PC-3 (cell line): ENCODE measurements around the gene CYP19A1. TPM values are rescaled to one million over a fixed set of nuclear protein-coding genes. Genes with fewer than 3 reads are reported as not detected.

Experiments used
- ATAC-seq: fragments of 200-7000 bp; cut with Tn5 transposase; 2 replicates; pipeline ENCODE4 v1.9.1; 2020; ENCODE audit warnings: mild to moderate bottlenecking, moderate library complexity
- BruUV-seq: library from RNA; stranded (reverse); fragments of 400-500 nt; replicated peaks from 2 replicates; lab custom pipeline; 2021; lab: Mats Ljungman, UMichigan
- CTCF ChIA-PET: fragments of 300-600 bp; sonication (Branson Sonifier 250); formaldehyde crosslinking; loops from one replicate; lab custom pipeline; 2022; ENCODE audit warnings: antibody characterized with exemption; lab: Charles Lee
- POLR2A ChIA-PET: fragments of 300-600 bp; sonication (Branson Sonifier 250); formaldehyde crosslinking; loops from one replicate; lab custom pipeline; 2022; ENCODE audit warnings: antibody characterized with exemption; ENCODE audit not compliant: unreplicated experiment; lab: Charles Lee
- DNase-seq: peaks from one replicate; pipeline ENCODE4 v3.0.0-alpha.2; 2015
- H2AFZ ChIP-seq: fragments of 300-600 bp; sonication (generic); 2 replicates; pipeline ENCODE4 v1.6.0; 2016; ENCODE audit warnings: antibody characterized with exemption, low read length
- H3F3A ChIP-seq: fragments of 300-600 bp; sonication (generic); one replicate; pipeline ENCODE4 v1.6.0; 2017; ENCODE audit warnings: antibody characterized with exemption, low read length, control low read depth, mild to moderate bottlenecking; ENCODE audit not compliant: unreplicated experiment
- H3K27ac ChIP-seq: fragments of 300-600 bp; sonication (generic); 2 replicates; pipeline ENCODE4 v1.5.1; 2016; ENCODE audit warnings: mild to moderate bottlenecking, low read length
- H3K27me3 ChIP-seq: fragments of 300-600 bp; sonication (generic); 2 replicates; pipeline ENCODE4 v1.6.1; 2016; ENCODE audit warnings: low read length, mixed read lengths
- H3K36me3 ChIP-seq: fragments of 300-600 bp; sonication (generic); 2 replicates; pipeline ENCODE4 v1.6.1; 2016; ENCODE audit warnings: low read depth, mixed run types, low read length, mixed read lengths
- H3K4me1 ChIP-seq: fragments of 300-600 bp; sonication (generic); 2 replicates; pipeline ENCODE4 v1.5.1; 2016; ENCODE audit warnings: low read length; ENCODE audit not compliant: insufficient read depth
- H3K4me2 ChIP-seq: fragments of 300-600 bp; sonication (generic); 2 replicates; pipeline ENCODE4 v1.6.0; 2016; ENCODE audit warnings: low read length
- H3K4me3 ChIP-seq: fragments of 300-600 bp; sonication (generic); 2 replicates; pipeline ENCODE4 v1.5.1; 2016; ENCODE audit warnings: mild to moderate bottlenecking, low read length, mixed read lengths
- H3K79me2 ChIP-seq: fragments of 300-600 bp; sonication (generic); 2 replicates; pipeline ENCODE4 v1.6.1; 2017; ENCODE audit warnings: low read length, mixed read lengths
- H3K9ac ChIP-seq: fragments of 300-600 bp; sonication (generic); 2 replicates; pipeline ENCODE4 v1.6.0; 2016; ENCODE audit warnings: mild to moderate bottlenecking, low read length
- H3K9me2 ChIP-seq: fragments of 300-600 bp; sonication (generic); replicated peaks from 2 replicates; pipeline ENCODE4 v1.6.1; 2016; ENCODE audit warnings: mixed run types, low read length, mixed read lengths
- H3K9me3 ChIP-seq: fragments of 300-600 bp; sonication (generic); 2 replicates; pipeline ENCODE4 v1.6.1; 2016; ENCODE audit warnings: low read length, mixed read lengths
- H4K20me1 ChIP-seq: fragments of 300-600 bp; sonication (generic); 2 replicates; pipeline ENCODE4 v1.6.1; 2016; ENCODE audit warnings: low read length, mixed read lengths
- EZH2 ChIP-seq: fragments of 300-600 bp; sonication (generic); IDR thresholded peaks from one replicate; pipeline ENCODE4 v1.6.1; 2017; ENCODE audit warnings: antibody characterized with exemption, mild to moderate bottlenecking, low read length; ENCODE audit not compliant: unreplicated experiment
- EZH2phosphoT487 ChIP-seq: fragments of 300-600 bp; sonication (generic); IDR thresholded peaks from 2 replicates; pipeline ENCODE4 v1.6.1; 2018; ENCODE audit warnings: mild to moderate bottlenecking, antibody characterized with exemption, low read length, borderline replicate concordance
- intact Hi-C: fragments of 100-400 bp; cut with micrococcal nuclease; formaldehyde crosslinking; loops from 2 replicates; pipeline ENCODE4 v1.9.0; 2023
- total RNA-seq: library from RNA; depleted of rRNA; stranded (reverse); fragments of >200 nt; gene quantifications from 2 replicates; pipeline ENCODE4 v1.2.3, GENCODE V29; 2014
- TF ChIP-seq, protein P1 (sequence below): fragments of 300-600 bp; sonication (generic); conservative IDR thresholded peaks from 2 replicates; pipeline ENCODE4 v1.5.1; 2017; ENCODE audit warnings: antibody characterized with exemption, low read depth, mild to moderate bottlenecking, low read length

Gene CYP19A1
- total RNA-seq, 1 experiment from 2014 or later = not detected

- intact Hi-C loops = no loop called here
Measured at GRCh38 chr15:51346136-51346535, 7.7 kb upstream of the CYP19A1 start.

GRCh38 chr15:51343466-51343865, 5.1 kb upstream of the CYP19A1 start:
- Histone ChIP-seq H3K36me3 (no peaks in the 10 kb centered on the region), H3K4me1 (no peaks in the 10 kb centered on the region), H3K4me3 (no peak overlapping the region), H3K9me3 (no peaks in the 10 kb centered on the region), H3K27me3 (no peaks in the 10 kb centered on the region), H3K4me2 (no peak overlapping the region), H2AFZ (no peak overlapping the region), H3K9me2 (no peaks in the 10 kb centered on the region), H4K20me1 (no peaks in the 10 kb centered on the region), H3K79me2 (no peaks in the 10 kb centered on the region), H3K27ac (no peak overlapping the region), H3F3A (no peaks in the 10 kb centered on the region), H3K9ac (no peak overlapping the region)
- POLR2A ChIA-PET = no interaction called here
- intact Hi-C loops = no loop called here
- no peak for ATAC-seq
- no peak for DNase-seq
- CTCF ChIA-PET = no interaction called here
- BruUV-seq = no TSS peak
- TF ChIP-seq EZH2phosphoT487 (no peak), EZH2 (no peak)
- TF ChIP-seq, protein P1, sequence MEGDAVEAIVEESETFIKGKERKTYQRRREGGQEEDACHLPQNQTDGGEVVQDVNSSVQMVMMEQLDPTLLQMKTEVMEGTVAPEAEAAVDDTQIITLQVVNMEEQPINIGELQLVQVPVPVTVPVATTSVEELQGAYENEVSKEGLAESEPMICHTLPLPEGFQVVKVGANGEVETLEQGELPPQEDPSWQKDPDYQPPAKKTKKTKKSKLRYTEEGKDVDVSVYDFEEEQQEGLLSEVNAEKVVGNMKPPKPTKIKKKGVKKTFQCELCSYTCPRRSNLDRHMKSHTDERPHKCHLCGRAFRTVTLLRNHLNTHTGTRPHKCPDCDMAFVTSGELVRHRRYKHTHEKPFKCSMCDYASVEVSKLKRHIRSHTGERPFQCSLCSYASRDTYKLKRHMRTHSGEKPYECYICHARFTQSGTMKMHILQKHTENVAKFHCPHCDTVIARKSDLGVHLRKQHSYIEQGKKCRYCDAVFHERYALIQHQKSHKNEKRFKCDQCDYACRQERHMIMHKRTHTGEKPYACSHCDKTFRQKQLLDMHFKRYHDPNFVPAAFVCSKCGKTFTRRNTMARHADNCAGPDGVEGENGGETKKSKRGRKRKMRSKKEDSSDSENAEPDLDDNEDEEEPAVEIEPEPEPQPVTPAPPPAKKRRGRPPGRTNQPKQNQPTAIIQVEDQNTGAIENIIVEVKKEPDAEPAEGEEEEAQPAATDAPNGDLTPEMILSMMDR = no peak

More at GRCh38 chr15:51346136-51346535, 7.7 kb upstream of the CYP19A1 start:
- Histone ChIP-seq H3K27ac (no peak overlapping the region), H3K79me2 (no peaks in the 10 kb centered on the region), H2AFZ (no peak overlapping the region), H3K4me1 (no peaks in the 10 kb centered on the region; the same call in none of the 2 replicates), H4K20me1 (no peaks in the 10 kb centered on the region), H3F3A (no peaks in the 10 kb centered on the region), H3K9me3 (no peaks in the 10 kb centered on the region), H3K9me2 (no peaks in the 10 kb centered on the region), H3K4me2 (no peak overlapping the region), H3K4me3 (no peak overlapping the region), H3K9ac (no peak overlapping the region), H3K36me3 (no peaks in the 10 kb centered on the region), H3K27me3 (no peaks in the 10 kb centered on the region)
- CTCF ChIA-PET = no interaction called here
- TF ChIP-seq, protein P1 = no peak
- TF ChIP-seq EZH2phosphoT487 = no peak
- no peak for TF ChIP-seq EZH2
- ATAC-seq = no peak
- POLR2A ChIA-PET = no interaction called here
- no TSS peak for BruUV-seq
- DNase-seq = no peak

DNA sequence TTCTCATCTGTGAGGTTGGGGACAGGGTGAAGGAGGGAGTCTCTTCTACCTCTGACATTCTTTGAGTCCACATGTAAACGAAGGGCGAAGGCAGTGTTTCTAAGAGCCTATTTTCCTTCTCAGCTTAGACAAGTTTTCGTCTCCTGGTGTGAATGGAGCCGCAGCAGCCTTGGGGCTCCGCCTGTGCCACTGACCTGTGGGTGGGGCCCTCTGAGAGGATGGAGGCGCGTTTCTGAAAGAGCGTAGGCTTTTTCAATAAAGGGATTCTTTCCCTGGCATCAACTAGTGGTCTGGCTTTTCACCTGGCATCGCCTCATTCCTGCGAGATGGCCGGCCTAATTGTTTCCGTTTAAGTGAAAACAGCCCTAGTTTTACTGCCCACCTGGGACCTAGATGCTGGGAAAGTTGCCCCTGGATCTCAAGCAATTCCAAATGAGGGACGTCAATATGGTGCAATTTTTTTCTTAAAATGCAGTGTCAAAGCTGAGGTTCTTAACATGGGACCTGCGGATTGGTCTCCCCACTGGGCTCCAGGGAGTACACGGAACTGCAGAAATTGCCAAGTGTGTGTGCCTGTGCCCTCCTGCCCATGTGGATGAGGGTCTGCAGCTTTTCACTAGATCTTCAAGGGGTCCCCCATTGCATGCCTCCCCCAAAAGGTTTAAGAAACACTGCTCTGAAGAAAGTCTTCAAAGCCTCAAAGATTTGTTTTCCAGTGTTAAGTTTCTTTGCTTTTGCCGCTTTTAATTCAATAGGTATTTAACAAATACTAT, 4.0 kb upstream of the CYP19A1 start:
- Histone ChIP-seq H3F3A (no peaks in the 10 kb centered on the region), H3K79me2 (no peaks in the 10 kb centered on the region), H3K27ac (no peak overlapping the region), H3K4me2 (peak overlapping the region; percentile 73), H3K36me3 (no peaks in the 10 kb centered on the region), H2AFZ (peak overlapping the region; percentile 63), H4K20me1 (no peaks in the 10 kb centered on the region), H3K9ac (no peak overlapping the region), H3K4me1 (no peaks in the 10 kb centered on the region), H3K27me3 (no peaks in the 10 kb centered on the region), H3K9me3 (no peaks in the 10 kb centered on the region), H3K9me2 (no peaks in the 10 kb centered on the region), H3K4me3 (peak overlapping the region; percentile 52)
- intact Hi-C loops = no loop called here
- ChIA-PET CTCF (no interaction called here), POLR2A (no interaction called here)
- ATAC-seq (no peak), DNase-seq (no peak)
- BruUV-seq = no TSS peak
- TF ChIP-seq, protein P1 = no peak
- TF ChIP-seq EZH2phosphoT487 (no peak), EZH2 (no peak)
